T-cell (primary cell): ENCODE measurements around the gene SPATA12. TPM values are rescaled to one million over a fixed set of nuclear protein-coding genes. Genes with fewer than 3 reads are reported as not detected.
A peak's percentile ranks its signal among the peaks of the same experiment; 100 is the strongest.

Experiments
- ATAC-seq, 4 experiments: fragments of 200-7000 bp in 3 of 4; fragments of 150-1000 bp in 1 of 4; cut with Tn5 transposase; replicated peaks in 1 of 4; 1 replicate in 3 of 4; 2 replicates in 1 of 4; pipeline ENCODE4 v1.10.0; 2021; ENCODE audit warnings: moderate library complexity in 3 of 4, mild to moderate bottlenecking in 2 of 4, moderate number of reproducible peaks in 1 of 4
- CTCF ChIA-PET, 2 donors: fragments of 300-600 bp; sonication (Branson Sonifier 250); formaldehyde crosslinking; loops; one replicate each; lab custom pipeline; 2022; ENCODE audit warnings: antibody characterized with exemption in 2 of 2; lab: Charles Lee
- POLR2A ChIA-PET, 2 donors: fragments of 300-600 bp; sonication (Branson Sonifier 250); formaldehyde crosslinking; loops; one replicate each; lab custom pipeline; 2022; ENCODE audit warnings: antibody characterized with exemption in 2 of 2; lab: Charles Lee
- DNase-seq, 35 experiments: peaks; one replicate each; pipeline versions ENCODE4 v3.0.0 to v3.0.0-alpha.2; 2013 to 2023
- H3K27ac ChIP-seq: one replicate; pipeline ENCODE4 v1.5.1; 2013; ENCODE audit warnings: low read length
- H3K27me3 ChIP-seq, 2 experiments: replicated peaks in 1 of 2; 1 replicate in 1 of 2; 2 replicates in 1 of 2; pipeline versions ENCODE4 v1.6.1 to v1.7.0; 2013; ENCODE audit warnings: low read length in 1 of 2, mixed read lengths in 1 of 2; ENCODE audit not compliant: control insufficient read depth in 2 of 2, insufficient read depth in 2 of 2; ENCODE audit errors: extremely low read depth in 1 of 2
- H3K36me3 ChIP-seq, 2 donors: 1 replicate in 1 of 2; 2 replicates in 1 of 2; pipeline versions ENCODE4 v1.6.1 to v1.7.0; 2013; ENCODE audit warnings: low read length in 1 of 2; ENCODE audit not compliant: control insufficient read depth in 2 of 2, insufficient read depth in 1 of 2; ENCODE audit errors: extremely low read depth in 1 of 2
- H3K4me1 ChIP-seq, 2 experiments: 1 replicate in 1 of 2; 2 replicates in 1 of 2; pipeline versions ENCODE4 v1.6.1 to v1.7.0; 2013; ENCODE audit warnings: low read length in 2 of 2, mixed read lengths in 1 of 2; ENCODE audit not compliant: insufficient read depth in 2 of 2, control insufficient read depth in 1 of 2; ENCODE audit errors: extremely low read depth in 1 of 2
- H3K4me3 ChIP-seq, 2 donors: 1 replicate in 1 of 2; 2 replicates in 1 of 2; pipeline versions ENCODE4 v1.5.1 to v1.7.0; 2013; ENCODE audit warnings: mild to moderate bottlenecking in 2 of 2, low read length in 1 of 2, moderate library complexity in 1 of 2; ENCODE audit not compliant: control insufficient read depth in 1 of 2; ENCODE audit errors: extremely low read depth in 1 of 2
- H3K9me3 ChIP-seq: 2 replicates; pipeline ENCODE4 v1.7.0; 2013
- H3K27ac Mint-ChIP-seq, 2 donors: one replicate each; pipeline ENCODE4 v1.8.0; 2020 to 2021; ENCODE audit warnings: mild to moderate bottlenecking in 2 of 2, mixed read lengths in 2 of 2
- H3K27me3 Mint-ChIP-seq, 2 donors: one replicate each; pipeline ENCODE4 v1.8.0; 2021 to 2022; ENCODE audit warnings: mixed read lengths in 2 of 2
- H3K36me3 Mint-ChIP-seq: one replicate; pipeline ENCODE4 v1.8.0; 2021; ENCODE audit warnings: mixed read lengths
- H3K4me1 Mint-ChIP-seq, 3 donors: one replicate each; pipeline ENCODE4 v1.8.0; 2020 to 2022; ENCODE audit warnings: mixed read lengths in 3 of 3, mild to moderate bottlenecking in 1 of 3
- H3K4me3 Mint-ChIP-seq, 3 donors: one replicate each; pipeline ENCODE4 v1.8.0; 2020 to 2022; ENCODE audit warnings: mild to moderate bottlenecking in 3 of 3, mixed read lengths in 3 of 3, moderate library complexity in 3 of 3
- H3K9me3 Mint-ChIP-seq, 3 donors: one replicate each; pipeline ENCODE4 v1.8.0; 2020 to 2022; ENCODE audit warnings: mixed read lengths in 3 of 3
- WGBS: methylation state at CpG from one replicate; pipeline ENCODE4 v1.1.5; 2013; ENCODE audit warnings: missing lambda C conversion rate; ENCODE audit not compliant: insufficient coverage; 5-methylcytosine and 5-hydroxymethylcytosine counted together
- total RNA-seq, 35 experiments: library from RNA in 6 of 35; stranded (reverse) in 6 of 35; fragments of 120-200 nt in 1 of 35; gene quantifications; one replicate each; pipeline versions ENCODE4 v1.2.1 to v1.2.4 and lab custom pipeline; 2013 to 2026

SPATA12 gene
- total RNA-seq, 5 donors from 2014 or later (not counting 1 experiment from before 2014, with no cell fraction given), result not detected

GRCh38 chr3:57077630-57078343, 17.3 kb downstream of the SPATA12 start:
- POLR2A ChIA-PET, result no interaction called here
- peak overlapping the region; percentile 61 to 71 (median 66) for H3K4me3 Mint-ChIP-seq
- H3K9me3 ChIP-seq, result no peaks in the 10 kb centered on the region
- H3K27ac ChIP-seq, result no peak overlapping the region
- CTCF ChIA-PET, result no interaction called here
- DNase-seq, result no peak
- H3K36me3 Mint-ChIP-seq, result no peaks in the 10 kb centered on the region
- H3K4me1 ChIP-seq, result peaks cover 0 to 17% of the 10 kb centered on the region in 2 experiments
- peaks cover 9 to 11% (median 10%) of the 10 kb centered on the region in 3 donors for H3K4me1 Mint-ChIP-seq
- peaks cover 10 to 58% of the 10 kb centered on the region in 2 experiments for H3K27me3 ChIP-seq
- no peaks in the 10 kb centered on the region for H3K9me3 Mint-ChIP-seq
- peaks cover 62 to 72% of the 10 kb centered on the region in 2 donors for H3K27me3 Mint-ChIP-seq
- no peak for ATAC-seq
- 22% methylated on average over 6 of the region's 9 CpGs for WGBS
- peak overlapping the region; percentile 46 to 84 for H3K4me3 ChIP-seq
- no peaks in the 10 kb centered on the region for H3K36me3 ChIP-seq
- H3K27ac Mint-ChIP-seq, result no peak overlapping the region

GRCh38 chr3:57078344-57078634, 17.8 kb downstream of the SPATA12 start:
- 6% methylated on average over 15 of the region's 15 CpGs for WGBS
- H3K27ac Mint-ChIP-seq, result no peak overlapping the region
- H3K9me3 Mint-ChIP-seq, result no peaks in the 10 kb centered on the region
- peaks cover 9 to 11% (median 10%) of the 10 kb centered on the region in 3 donors for H3K4me1 Mint-ChIP-seq
- DNase-seq (peak in 18 of 35 experiments; percentile 6 to 34 (median 16)), ATAC-seq (peak; percentile 35 to 64 (median 48))
- peaks cover 59 to 67% of the 10 kb centered on the region in 2 donors for H3K27me3 Mint-ChIP-seq
- H3K36me3 ChIP-seq, result no peaks in the 10 kb centered on the region
- CTCF ChIA-PET, result no interaction called here
- H3K9me3 ChIP-seq, result no peaks in the 10 kb centered on the region
- peaks cover 10 to 55% of the 10 kb centered on the region in 2 experiments for H3K27me3 ChIP-seq
- peak overlapping the region; percentile 46 to 84 for H3K4me3 ChIP-seq
- POLR2A ChIA-PET, result no interaction called here
- no peak overlapping the region for H3K27ac ChIP-seq
- peaks cover 0 to 17% of the 10 kb centered on the region in 2 experiments for H3K4me1 ChIP-seq
- H3K36me3 Mint-ChIP-seq, result no peaks in the 10 kb centered on the region
- peak overlapping the region; percentile 61 to 71 (median 66) for H3K4me3 Mint-ChIP-seq

DNA sequence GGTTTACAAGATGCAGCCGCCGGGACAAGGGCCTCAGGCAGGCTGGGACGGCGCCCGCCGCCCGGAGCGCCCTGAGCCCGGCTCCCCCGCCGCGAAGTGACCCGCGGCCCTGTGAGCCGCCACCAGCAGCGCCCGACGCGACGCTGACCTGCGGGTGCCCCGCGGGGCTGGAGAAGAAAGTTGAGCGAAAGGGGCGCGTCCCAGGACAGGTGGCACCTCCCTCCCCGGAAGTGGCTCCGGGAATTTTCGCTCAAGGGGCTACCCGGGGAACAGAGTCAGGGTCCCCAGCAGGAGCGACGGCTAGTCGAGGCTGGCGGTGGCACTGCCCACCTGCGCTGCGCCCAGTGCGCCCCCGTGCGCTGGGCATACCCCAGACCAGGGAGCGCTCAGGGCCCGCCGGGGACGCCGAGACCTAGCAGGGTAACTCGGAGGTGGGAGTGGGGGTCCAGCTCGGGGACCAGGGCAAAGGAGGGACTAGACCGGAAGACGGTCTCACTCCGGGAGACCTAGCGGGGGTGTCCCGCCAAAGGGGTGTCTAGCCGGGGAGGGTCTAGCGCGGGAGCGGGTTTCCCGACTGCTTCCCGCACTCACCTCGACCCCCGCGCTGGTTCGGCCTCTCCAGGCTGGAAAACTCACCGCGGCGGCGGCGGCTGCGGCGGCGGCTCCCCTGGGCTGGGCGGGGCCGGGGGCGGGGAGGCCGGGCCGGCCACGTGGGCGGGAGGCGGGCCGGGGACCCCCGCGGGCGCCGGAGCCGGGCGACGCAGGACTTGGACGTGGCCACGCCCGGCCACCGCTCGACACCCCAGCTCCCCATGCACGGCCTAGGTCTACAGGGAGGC, 18.4 kb downstream of the SPATA12 start:
- ATAC-seq (peak; percentile 25 to 48 (median 38)), DNase-seq (peak in 5 of 35 experiments; percentile 0 to 13 (median 5))
- Mint-ChIP-seq H3K27me3 (peaks cover 54 to 62% of the 10 kb centered on the region in 2 donors), H3K36me3 (no peaks in the 10 kb centered on the region), H3K27ac (no peak overlapping the region), H3K4me3 (peak overlapping the region; percentile 61 to 71 (median 66)), H3K9me3 (no peaks in the 10 kb centered on the region), H3K4me1 (peaks cover 9 to 11% (median 10%) of the 10 kb centered on the region in 3 donors)
- peak overlapping the region; percentile 46 to 84 for H3K4me3 ChIP-seq
- H3K36me3 ChIP-seq, result no peaks in the 10 kb centered on the region
- ChIA-PET POLR2A (no interaction called here), CTCF (no interaction called here)
- H3K27ac ChIP-seq, result no peak overlapping the region
- H3K27me3 ChIP-seq, result peaks cover 10 to 50% of the 10 kb centered on the region in 2 experiments
- no peaks in the 10 kb centered on the region for H3K9me3 ChIP-seq
- H3K4me1 ChIP-seq, result peaks cover 0 to 17% of the 10 kb centered on the region in 2 experiments
- under 1% methylated on average over 91 of the region's 91 CpGs for WGBS

- H3K27ac Mint-ChIP-seq, result no peak overlapping the region
- peaks cover 48 to 56% of the 10 kb centered on the region in 2 donors for H3K27me3 Mint-ChIP-seq
- H3K27me3 ChIP-seq, result peaks cover 10 to 50% of the 10 kb centered on the region in 2 experiments
- CTCF ChIA-PET, result no interaction called here
- H3K36me3 ChIP-seq, result no peaks in the 10 kb centered on the region
- no peaks in the 10 kb centered on the region for H3K36me3 Mint-ChIP-seq
- H3K4me3 ChIP-seq, result peak overlapping the region; percentile 21 to 63
- peak overlapping the region; percentile 55 to 71 (median 68) for H3K4me3 Mint-ChIP-seq
- DNase-seq (no peak), ATAC-seq (no peak)
- WGBS, result 34% methylated on average over 22 of the region's 25 CpGs
- peaks cover 0 to 17% of the 10 kb centered on the region in 2 experiments for H3K4me1 ChIP-seq
- no peaks in the 10 kb centered on the region for H3K9me3 ChIP-seq
- H3K4me1 Mint-ChIP-seq, result peaks cover 9 to 11% (median 10%) of the 10 kb centered on the region in 3 donors
- H3K27ac ChIP-seq, result no peak overlapping the region
- POLR2A ChIA-PET, result no interaction called here
- no peaks in the 10 kb centered on the region for H3K9me3 Mint-ChIP-seq
These were observed 19.0 kb downstream of the SPATA12 start for GRCh38 chr3:57079474-57079831.

- DNase-seq, result no peak
- Mint-ChIP-seq H3K4me3 (peak overlapping the region; percentile 55 to 68 (median 66)), H3K27me3 (peaks cover 41 to 49% of the 10 kb centered on the region in 2 donors), H3K27ac (no peak overlapping the region), H3K4me1 (peaks cover 9 to 11% (median 10%) of the 10 kb centered on the region in 3 donors), H3K9me3 (no peaks in the 10 kb centered on the region), H3K36me3 (no peaks in the 10 kb centered on the region)
- no peaks in the 10 kb centered on the region for H3K36me3 ChIP-seq
- peaks cover 0 to 17% of the 10 kb centered on the region in 2 experiments for H3K4me1 ChIP-seq
- peaks cover 10 to 44% of the 10 kb centered on the region in 2 experiments for H3K27me3 ChIP-seq
- no peak for ATAC-seq
- ChIA-PET POLR2A (no interaction called here), CTCF (no interaction called here)
- no peak overlapping the region for H3K4me3 ChIP-seq
- 98% methylated on average over 3 of the region's 4 CpGs for WGBS
- H3K9me3 ChIP-seq, result no peaks in the 10 kb centered on the region
- no peak overlapping the region for H3K27ac ChIP-seq
These were observed 19.7 kb downstream of the SPATA12 start for GRCh38 chr3:57080171-57080570.

DNA sequence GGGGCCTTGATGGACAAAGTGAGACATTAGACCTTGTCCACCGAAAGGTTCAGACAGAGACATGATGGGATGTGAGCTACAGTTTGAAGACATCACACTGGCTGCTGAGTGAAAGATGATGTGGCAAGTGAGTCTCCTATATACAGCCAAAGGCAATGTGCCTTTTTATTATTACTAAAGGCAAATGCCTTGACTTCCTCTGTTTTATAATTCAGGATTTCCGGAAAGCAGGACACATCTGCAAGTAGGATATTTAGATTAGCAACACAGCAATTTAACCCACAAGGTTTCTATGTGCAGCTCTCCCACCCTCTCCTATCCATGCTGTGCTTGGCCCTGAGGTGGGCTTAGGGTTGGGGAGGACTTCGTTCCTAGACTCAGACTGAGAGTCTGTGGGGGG, 20.7 kb downstream of the SPATA12 start:
- Mint-ChIP-seq H3K9me3 (no peaks in the 10 kb centered on the region), H3K36me3 (no peaks in the 10 kb centered on the region), H3K27me3 (peaks cover 34 to 39% of the 10 kb centered on the region in 2 donors), H3K4me3 (no peak overlapping the region), H3K27ac (no peak overlapping the region), H3K4me1 (peaks cover 9 to 11% (median 10%) of the 10 kb centered on the region in 3 donors)
- Histone ChIP-seq H3K27me3 (peaks cover 10 to 39% of the 10 kb centered on the region in 2 experiments), H3K36me3 (no peaks in the 10 kb centered on the region), H3K4me1 (peaks cover 0 to 17% of the 10 kb centered on the region in 2 experiments), H3K4me3 (no peak overlapping the region), H3K9me3 (no peaks in the 10 kb centered on the region), H3K27ac (no peak overlapping the region)
- DNase-seq, result no peak
- ATAC-seq, result no peak
- CTCF ChIA-PET, result interaction anchor here in 1 of 2 donors (0.6 kb wide), 1 partner anchor 305 kb away, joined by 3 read pairs; no protein-coding TSS in a partner anchor
- POLR2A ChIA-PET, result no interaction called here
- 100% methylated on average over 1 of the region's 3 CpGs for WGBS
